ENCODE measurements around the gene CEP164. TPM values are rescaled to one million over a fixed set of nuclear protein-coding genes. Genes with fewer than 3 reads are reported as not detected.

CEP164 gene
- total RNA-seq, 4 donors from 2014 or later: 3.4 to 9.2 (median 5.8) TPM

DNA sequence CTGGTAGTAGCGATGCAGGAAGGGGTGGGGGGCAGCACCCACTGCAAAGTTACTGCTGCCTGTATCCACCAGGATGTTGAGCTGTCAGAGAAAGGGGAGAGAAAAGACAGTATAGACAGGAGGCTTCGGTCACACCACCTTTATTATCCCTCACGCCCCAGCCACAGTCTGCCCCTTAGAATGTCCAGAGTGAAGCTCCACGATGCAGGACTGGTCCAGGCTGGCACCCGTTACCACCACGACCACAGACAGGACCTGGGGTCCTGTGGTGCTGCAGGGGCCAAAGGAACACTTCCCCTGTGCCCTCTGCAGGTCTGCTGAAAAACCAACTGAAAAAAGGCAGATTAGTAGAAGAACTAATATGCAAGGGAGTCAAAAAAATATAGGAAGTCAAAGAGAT is 30.8 kb upstream of the CEP164 start:
- DNase-seq: no peak
- H3K4me3 ChIP-seq: no peak overlapping the region
- intact Hi-C loops (cut with DNase I; ENCODE audit: low total_unique reads): no loop called here
- TF ChIP-seq POLR2A (IDR thresholded peaks at IDR 0.05): no peak
- TF ChIP-seq, protein P1, sequence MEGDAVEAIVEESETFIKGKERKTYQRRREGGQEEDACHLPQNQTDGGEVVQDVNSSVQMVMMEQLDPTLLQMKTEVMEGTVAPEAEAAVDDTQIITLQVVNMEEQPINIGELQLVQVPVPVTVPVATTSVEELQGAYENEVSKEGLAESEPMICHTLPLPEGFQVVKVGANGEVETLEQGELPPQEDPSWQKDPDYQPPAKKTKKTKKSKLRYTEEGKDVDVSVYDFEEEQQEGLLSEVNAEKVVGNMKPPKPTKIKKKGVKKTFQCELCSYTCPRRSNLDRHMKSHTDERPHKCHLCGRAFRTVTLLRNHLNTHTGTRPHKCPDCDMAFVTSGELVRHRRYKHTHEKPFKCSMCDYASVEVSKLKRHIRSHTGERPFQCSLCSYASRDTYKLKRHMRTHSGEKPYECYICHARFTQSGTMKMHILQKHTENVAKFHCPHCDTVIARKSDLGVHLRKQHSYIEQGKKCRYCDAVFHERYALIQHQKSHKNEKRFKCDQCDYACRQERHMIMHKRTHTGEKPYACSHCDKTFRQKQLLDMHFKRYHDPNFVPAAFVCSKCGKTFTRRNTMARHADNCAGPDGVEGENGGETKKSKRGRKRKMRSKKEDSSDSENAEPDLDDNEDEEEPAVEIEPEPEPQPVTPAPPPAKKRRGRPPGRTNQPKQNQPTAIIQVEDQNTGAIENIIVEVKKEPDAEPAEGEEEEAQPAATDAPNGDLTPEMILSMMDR (IDR thresholded peaks at IDR 0.05 in 4 of 5, conservative IDR thresholded peaks at IDR 0.05 in 1 of 5): no peak
- H3K9me3 ChIP-seq: no peaks in the 10 kb centered on the region
- peaks cover 0 to 3% of the 10 kb centered on the region in 2 donors for H3K4me1 ChIP-seq
- ATAC-seq: no peak
- no peaks in the 10 kb centered on the region for H3K27me3 ChIP-seq
- peaks cover 0 to 14% of the 10 kb centered on the region in 2 donors for H3K36me3 ChIP-seq
- in situ Hi-C loops (cut with MboI; ENCODE audit: low sequenced_read_pairs in 4 of 4): no loop called here
- H3K27ac ChIP-seq: no peak overlapping the region

DNA sequence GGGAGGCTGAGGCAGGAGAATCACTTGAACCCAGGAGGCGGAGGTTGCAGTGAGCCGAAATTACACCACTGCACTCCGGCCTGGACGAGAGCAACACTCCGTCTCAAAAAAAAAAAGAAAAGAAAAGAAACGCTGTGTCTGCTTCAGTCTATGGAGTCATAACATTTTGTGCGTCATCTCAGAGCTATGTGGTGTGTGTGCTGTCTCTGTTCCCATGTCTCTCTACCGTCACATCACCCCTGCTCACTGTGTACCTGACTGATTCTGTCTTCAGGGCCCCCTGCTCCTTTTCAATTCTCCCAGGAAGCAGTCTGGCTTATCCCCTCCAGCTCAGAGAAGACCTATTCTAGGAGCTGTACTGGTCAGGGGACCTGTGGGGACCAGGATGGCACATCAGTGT is 29.5 kb upstream of the CEP164 start:
- H3K27me3 ChIP-seq: no peaks in the 10 kb centered on the region
- H3K4me3 ChIP-seq: no peak overlapping the region
- peaks cover 0 to 8% of the 10 kb centered on the region in 2 donors for H3K36me3 ChIP-seq
- H3K27ac ChIP-seq: no peak overlapping the region
- in situ Hi-C loops (cut with MboI; ENCODE audit: low sequenced_read_pairs in 4 of 4): no loop called here
- intact Hi-C loops (cut with DNase I; ENCODE audit: low total_unique reads): no loop called here
- no peak for TF ChIP-seq POLR2A (IDR thresholded peaks at IDR 0.05)
- TF ChIP-seq, protein P1 (IDR thresholded peaks at IDR 0.05 in 4 of 5, conservative IDR thresholded peaks at IDR 0.05 in 1 of 5): no peak
- H3K4me1 ChIP-seq: peaks cover 0 to 3% of the 10 kb centered on the region in 2 donors
- ATAC-seq (no peak), DNase-seq (no peak)
- H3K9me3 ChIP-seq: no peaks in the 10 kb centered on the region

DNA sequence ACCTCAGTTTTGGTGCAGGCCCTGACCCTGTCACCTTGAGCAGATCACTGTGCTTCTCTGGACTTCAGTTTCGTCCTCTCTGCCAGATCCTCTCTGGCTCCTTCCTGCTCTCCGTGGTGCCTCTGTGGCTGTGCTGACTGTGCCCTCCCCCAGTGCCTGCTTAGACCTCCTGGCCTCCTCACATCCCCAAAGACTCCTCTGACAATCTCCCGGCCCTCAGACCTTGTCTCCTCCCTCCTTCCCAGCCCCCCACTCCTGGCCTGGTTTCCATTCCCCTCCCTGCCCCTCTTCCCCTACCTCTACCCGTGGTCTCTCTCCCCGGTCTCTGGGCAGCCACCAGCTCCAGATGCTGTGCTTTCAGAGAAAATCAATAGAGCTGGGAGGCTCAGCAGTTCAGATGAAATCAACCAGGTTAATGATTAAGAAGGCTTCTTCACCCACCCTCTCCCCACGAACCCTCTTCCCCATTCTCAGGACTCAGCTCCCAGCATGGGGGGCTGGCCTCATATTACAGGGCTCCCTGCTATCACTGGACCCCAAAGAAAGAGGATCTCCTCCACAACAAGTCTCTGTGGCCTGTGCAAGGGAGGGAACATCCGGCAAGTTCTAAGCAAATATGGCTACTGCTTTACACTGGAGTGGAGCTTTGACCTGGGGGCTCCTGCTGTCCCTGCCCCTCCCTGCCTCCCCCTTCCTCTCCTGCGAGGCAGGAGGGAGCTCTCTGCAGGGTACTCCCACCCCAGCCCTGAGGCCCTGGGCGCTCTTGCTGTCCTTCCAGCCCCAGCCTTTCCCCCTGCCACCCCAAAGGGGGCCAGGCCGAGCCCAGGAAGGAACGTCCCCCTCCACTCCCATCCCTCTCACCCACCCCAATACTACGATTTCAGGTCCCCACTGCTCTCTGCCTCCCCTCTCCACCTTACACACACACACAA is 28.0 kb upstream of the CEP164 start:
- no peak overlapping the region for H3K4me3 ChIP-seq
- H3K9me3 ChIP-seq: no peaks in the 10 kb centered on the region
- no peak for TF ChIP-seq POLR2A (IDR thresholded peaks at IDR 0.05)
- TF ChIP-seq, protein P1 (IDR thresholded peaks at IDR 0.05 in 4 of 5, conservative IDR thresholded peaks at IDR 0.05 in 1 of 5): no peak
- intact Hi-C loops (cut with DNase I; ENCODE audit: low total_unique reads) (no loop called here), in situ Hi-C loops (cut with MboI; ENCODE audit: low sequenced_read_pairs in 4 of 4) (no loop called here)
- DNase-seq (no peak), ATAC-seq (no peak)
- no peak overlapping the region for H3K27ac ChIP-seq
- H3K27me3 ChIP-seq: no peaks in the 10 kb centered on the region
- H3K4me1 ChIP-seq: peaks cover 0 to 3% of the 10 kb centered on the region in 2 donors
- H3K36me3 ChIP-seq: no peaks in the 10 kb centered on the region

DNA sequence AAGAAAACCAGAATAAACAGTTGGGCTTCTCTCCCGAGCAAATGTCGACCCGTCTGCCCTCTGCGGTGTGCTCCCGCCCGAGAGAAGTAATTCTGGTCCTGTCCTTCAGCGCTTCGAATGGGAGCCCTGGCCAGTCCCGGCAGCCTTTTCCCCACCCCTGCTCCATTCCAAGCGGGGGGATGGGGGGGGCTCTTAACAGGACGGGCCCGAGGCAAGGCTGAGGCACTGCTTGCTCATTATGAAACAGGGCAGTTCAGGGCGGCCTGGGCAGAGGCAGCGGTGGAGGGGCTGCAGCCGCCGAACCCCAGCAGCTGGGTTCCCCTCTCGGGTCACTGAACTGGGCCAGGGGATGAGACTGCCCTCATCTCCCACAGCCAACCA is 27.4 kb upstream of the CEP164 start:
- Histone ChIP-seq H3K27me3 (no peaks in the 10 kb centered on the region), H3K9me3 (no peaks in the 10 kb centered on the region), H3K36me3 (no peaks in the 10 kb centered on the region), H3K27ac (no peak overlapping the region), H3K4me3 (no peak overlapping the region), H3K4me1 (peaks cover 0 to 3% of the 10 kb centered on the region in 2 donors)
- intact Hi-C loops (cut with DNase I; ENCODE audit: low total_unique reads): no loop called here
- ATAC-seq (no peak), DNase-seq (no peak)
- TF ChIP-seq POLR2A (IDR thresholded peaks at IDR 0.05): no peak
- TF ChIP-seq, protein P1 (IDR thresholded peaks at IDR 0.05 in 4 of 5, conservative IDR thresholded peaks at IDR 0.05 in 1 of 5): no peak
- in situ Hi-C loops (cut with MboI; ENCODE audit: low sequenced_read_pairs in 4 of 4): no loop called here

Data from gastrocnemius medialis (tissue), 4 donors.